ENCODE results near the gene KLHDC7B. TPM values are rescaled to one million over a fixed set of nuclear protein-coding genes. Genes with fewer than 3 reads are reported as not detected.

The KLHDC7B gene
- total and polyA plus RNA-seq, 2 of the 13 experiments (the other 11 are each of a cell fraction or from before 2014, with no cell fraction given): 0.11 TPM; not detected in 1

- TF ChIP-seq ZBTB38 (CRISPR knock-in tag; IDR thresholded peaks at IDR 0.05): no peak
- 0 out of 2 replicates have a peak, but pooled peaks have one; percentile 4 for TF ChIP-seq ZNF614 (CRISPR knock-in tag; IDR thresholded peaks at IDR 0.05; ENCODE audit: borderline replicate concordance)
- TF ChIP-seq ONECUT2 (CRISPR knock-in tag; IDR thresholded peaks at IDR 0.05): no peak
- no peak for TF ChIP-seq REXO4 (CRISPR knock-in tag; IDR thresholded peaks at IDR 0.05; ENCODE audit: borderline replicate concordance)
- TF ChIP-seq, protein P1, sequence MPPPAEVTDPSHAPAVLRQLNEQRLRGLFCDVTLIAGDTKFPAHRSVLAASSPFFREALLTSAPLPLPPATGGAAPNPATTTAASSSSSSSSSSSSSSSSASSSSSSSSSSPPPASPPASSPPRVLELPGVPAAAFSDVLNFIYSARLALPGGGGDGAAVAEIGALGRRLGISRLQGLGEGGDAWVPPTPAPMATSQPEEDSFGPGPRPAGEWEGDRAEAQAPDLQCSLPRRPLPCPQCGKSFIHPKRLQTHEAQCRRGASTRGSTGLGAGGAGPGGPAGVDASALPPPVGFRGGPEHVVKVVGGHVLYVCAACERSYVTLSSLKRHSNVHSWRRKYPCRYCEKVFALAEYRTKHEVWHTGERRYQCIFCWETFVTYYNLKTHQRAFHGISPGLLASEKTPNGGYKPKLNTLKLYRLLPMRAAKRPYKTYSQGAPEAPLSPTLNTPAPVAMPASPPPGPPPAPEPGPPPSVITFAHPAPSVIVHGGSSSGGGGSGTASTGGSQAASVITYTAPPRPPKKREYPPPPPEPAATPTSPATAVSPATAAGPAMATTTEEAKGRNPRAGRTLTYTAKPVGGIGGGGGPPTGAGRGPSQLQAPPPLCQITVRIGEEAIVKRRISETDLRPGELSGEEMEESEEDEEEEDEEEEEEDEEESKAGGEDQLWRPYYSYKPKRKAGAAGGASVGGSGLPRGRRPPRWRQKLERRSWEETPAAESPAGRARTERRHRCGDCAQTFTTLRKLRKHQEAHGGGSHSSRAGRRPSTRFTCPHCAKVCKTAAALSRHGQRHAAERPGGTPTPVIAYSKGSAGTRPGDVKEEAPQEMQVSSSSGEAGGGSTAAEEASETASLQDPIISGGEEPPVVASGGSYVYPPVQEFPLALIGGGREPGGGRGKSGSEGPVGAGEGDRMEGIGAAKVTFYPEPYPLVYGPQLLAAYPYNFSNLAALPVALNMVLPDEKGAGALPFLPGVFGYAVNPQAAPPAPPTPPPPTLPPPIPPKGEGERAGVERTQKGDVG (CRISPR knock-in tag; IDR thresholded peaks at IDR 0.05; ENCODE audit: borderline replicate concordance): no peak
- TF ChIP-seq TBP (CRISPR knock-in tag; IDR thresholded peaks at IDR 0.05): no peak
- TF ChIP-seq RBFOX2 (IDR thresholded peaks at IDR 0.05; ENCODE audit: low read depth, low read length): no peak; the same call in none of the 2 replicates
- TF ChIP-seq ETV6 (CRISPR knock-in tag; conservative IDR thresholded peaks at IDR 0.05): no peak; the same call in 1 of the 2 replicates
- TF ChIP-seq ZFY (CRISPR knock-in tag; IDR thresholded peaks at IDR 0.05): peak; percentile 74
- no peak for TF ChIP-seq ZHX1 (CRISPR knock-in tag; IDR thresholded peaks at IDR 0.05; ENCODE audit: low read depth)
- no peak for TF ChIP-seq ZNF318 (CRISPR knock-in tag; IDR thresholded peaks at IDR 0.05)
- TF ChIP-seq, protein P2, sequence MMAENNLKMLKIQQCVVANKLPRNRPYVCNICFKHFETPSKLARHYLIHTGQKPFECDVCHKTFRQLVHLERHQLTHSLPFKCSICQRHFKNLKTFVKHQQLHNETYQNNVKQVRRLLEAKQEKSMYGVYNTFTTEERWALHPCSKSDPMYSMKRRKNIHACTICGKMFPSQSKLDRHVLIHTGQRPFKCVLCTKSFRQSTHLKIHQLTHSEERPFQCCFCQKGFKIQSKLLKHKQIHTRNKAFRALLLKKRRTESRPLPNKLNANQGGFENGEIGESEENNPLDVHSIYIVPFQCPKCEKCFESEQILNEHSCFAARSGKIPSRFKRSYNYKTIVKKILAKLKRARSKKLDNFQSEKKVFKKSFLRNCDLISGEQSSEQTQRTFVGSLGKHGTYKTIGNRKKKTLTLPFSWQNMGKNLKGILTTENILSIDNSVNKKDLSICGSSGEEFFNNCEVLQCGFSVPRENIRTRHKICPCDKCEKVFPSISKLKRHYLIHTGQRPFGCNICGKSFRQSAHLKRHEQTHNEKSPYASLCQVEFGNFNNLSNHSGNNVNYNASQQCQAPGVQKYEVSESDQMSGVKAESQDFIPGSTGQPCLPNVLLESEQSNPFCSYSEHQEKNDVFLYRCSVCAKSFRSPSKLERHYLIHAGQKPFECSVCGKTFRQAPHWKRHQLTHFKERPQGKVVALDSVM (CRISPR knock-in tag; IDR thresholded peaks at IDR 0.05): no peak
Observed at GRCh38 chr22:50526108-50526833, 19.4 kb upstream of the KLHDC7B start (continued).
